ENCODE measurements around the gene TRAF2.

Gene TRAF2

DNA sequence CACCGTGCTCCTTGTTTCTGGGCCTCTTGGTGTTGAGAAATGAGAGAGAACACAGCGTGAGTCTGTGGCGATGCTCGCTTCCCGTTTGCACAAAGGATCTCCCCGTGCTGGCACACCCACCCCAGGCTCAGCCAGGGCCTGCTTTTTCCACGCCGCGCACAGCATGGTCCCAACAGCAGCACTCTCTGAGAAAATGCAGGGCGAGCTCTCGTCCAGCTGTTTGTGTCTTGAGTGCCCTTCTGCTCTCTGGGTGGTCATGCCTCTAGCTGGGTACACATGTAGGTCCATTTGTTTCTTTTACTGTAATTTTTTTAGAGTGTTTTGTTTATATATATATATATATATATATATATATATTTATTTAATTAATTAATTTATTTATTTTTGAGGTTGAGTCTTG is 31.6 kb downstream of the TRAF2 start:
- no peak for DNase-seq

DNA sequence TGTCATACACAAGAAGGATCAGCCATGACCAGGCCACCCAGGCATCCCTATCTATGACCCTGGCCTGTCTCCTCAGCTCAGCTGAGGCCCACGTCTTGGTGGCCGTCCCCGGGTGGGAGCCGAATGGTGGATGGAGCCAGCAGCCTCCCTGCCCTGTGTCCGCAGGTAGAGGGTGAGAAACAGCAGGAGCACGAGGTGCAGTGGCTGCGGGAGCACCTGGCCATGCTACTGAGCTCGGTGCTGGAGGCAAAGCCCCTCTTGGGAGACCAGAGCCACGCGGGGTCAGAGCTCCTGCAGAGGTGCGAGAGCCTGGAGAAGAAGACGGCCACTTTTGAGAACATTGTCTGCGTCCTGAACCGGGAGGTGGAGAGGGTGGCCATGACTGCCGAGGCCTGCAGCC is 33.8 kb downstream of the TRAF2 start:
- DNase-seq: no peak

DNA sequence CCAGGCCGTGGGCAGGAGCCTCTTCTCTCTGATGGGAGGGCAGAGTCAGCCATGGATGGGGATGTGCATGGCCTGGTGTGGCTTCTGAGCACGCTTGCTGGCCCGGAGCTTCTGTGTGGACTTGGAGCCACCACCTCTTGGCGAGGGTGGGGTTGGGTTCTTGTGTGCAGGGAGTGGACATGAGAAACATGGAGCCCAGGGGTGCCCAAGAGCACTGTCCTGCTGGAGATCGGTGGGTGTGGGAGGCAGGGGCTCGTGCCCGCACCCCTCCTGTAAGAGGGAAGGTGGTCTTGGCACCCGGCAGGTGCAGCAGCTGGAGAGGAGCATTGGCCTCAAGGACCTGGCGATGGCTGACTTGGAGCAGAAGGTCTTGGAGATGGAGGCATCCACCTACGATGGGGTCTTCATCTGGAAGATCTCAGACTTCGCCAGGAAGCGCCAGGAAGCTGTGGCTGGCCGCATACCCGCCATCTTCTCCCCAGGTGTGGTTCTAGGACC is 34.5 kb downstream of the TRAF2 start:
- no peak for DNase-seq

DNA sequence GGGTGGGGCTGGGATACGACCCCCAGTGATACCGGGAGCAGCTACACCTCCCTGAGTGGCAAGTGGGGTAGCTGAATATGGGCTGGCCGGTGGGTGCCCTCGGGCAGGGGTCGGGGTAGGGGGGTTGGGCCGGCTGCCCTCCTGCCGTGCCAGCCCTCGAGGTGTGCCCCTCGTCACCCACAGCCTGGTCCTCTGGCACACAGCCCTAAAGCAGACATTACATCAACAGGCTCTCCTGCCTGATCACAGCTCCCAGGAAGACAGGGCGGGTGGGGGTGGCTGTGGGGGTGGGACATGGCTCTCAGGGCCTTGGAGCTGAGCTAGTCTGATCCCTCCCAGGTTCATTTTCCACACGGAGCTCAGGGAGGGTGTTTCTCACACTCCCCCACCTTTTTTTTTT is 35.0 kb downstream of the TRAF2 start:
- DNase-seq: no peak

DNA sequence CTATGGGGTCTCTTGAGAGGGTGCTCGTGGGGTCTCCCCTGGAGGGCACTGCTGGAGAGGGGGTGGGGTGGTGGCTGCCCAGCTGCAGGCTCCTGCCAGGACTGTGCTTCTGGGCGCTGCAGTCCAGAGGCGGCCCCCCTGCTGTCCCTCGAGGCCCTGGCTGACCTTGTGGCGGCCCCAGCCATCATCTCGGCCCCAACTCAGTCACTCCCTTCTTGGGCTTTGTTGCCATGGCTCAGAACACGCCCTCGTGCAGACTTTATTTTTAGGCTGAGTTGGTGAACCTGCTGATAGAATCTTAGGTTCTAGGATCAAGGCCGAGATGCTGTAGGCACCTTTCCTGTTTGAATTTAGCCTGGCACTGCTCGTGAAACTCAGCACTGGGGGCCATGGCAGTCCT is 35.4 kb downstream of the TRAF2 start:
- DNase-seq: no peak

DNA sequence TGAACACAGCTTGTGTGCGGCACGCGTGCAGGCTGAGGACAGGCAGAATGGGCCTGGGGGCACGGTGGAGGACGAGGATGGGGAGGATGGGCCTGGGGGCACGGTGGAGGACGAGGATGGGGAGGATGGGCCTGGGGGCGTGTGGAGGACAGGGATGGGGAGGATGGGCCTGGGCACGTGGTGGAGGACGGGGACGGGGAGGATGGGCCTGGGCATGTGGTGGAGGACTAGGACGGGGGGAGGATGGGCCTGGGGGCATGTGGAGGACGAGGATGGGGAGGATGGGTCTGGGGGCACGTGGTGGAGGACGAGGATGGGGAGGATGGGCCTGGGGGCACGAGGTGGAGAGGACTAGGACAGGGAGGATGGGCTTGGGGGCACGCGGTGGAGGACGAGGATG is 36.2 kb downstream of the TRAF2 start:
- DNase-seq: no peak

DNA sequence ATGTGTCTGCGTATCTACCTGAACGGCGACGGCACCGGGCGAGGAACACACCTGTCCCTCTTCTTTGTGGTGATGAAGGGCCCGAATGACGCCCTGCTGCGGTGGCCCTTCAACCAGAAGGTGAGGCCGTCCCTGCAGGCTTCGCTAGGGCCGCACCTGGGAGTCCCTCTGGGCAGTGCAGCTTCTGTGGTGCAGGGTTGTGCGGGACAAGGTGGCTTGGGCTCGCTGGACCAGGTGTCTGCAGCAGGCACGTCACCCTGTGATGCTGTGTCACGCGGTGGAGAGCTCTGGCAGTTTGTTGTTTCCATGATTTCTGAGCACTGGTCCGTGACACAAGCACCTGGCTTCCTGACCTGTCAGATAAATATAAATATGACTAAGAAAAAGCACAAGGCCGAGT is 37.6 kb downstream of the TRAF2 start:
- DNase-seq: no peak

DNA sequence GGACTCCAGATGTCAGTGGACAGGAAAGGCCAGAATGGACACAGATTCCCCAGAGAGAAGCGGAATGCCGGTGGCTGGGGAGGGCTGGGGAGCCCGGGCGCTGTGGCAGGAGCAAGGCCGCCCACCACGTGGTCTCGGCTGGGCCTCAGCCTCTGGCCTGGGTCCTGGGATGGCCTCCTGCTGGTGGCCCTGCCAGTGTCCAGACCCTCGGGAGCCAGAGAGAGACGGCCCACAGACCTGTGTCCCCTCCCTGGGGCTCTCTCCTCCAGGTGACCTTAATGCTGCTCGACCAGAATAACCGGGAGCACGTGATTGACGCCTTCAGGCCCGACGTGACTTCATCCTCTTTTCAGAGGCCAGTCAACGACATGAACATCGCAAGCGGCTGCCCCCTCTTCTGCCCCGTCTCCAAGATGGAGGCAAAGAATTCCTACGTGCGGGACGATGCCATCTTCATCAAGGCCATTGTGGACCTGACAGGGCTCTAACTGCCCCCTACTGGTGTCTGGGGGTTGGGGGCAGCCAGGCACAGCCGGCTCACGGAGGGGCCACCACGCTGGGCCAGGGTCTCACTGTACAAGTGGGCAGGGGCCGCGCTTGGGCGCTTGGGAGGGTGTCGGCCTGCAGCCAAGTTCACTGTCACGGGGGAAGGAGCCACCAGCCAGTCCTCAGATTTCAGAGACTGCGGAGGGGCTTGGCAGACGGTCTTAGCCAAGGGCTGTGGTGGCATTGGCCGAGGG is 39.3 kb downstream of the TRAF2 start:
- no peak for DNase-seq

DNA sequence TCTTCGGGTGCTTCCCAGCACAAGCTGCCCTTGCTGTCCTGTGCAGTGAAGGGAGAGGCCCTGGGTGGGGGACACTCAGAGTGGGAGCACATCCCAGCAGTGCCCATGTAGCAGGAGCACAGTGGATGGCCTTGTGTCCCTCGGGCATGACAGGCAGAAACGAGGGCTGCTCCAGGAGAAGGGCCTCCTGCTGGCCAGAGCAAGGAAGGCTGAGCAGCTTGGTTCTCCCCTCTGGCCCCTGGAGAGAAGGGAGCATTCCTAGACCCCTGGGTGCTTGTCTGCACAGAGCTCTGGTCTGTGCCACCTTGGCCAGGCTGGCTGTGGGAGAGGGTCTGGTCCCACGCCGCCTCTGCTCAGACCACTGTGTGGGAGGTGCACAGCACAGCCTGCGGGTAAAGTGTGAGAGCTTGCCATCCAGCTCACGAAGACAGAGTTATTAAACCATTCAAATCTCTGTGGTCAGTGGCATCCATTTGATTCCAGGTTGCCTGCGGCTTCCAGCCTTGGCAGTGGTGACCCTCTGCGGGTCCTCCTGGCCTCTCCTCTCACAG is 39.9 kb downstream of the TRAF2 start:
- no peak for DNase-seq

DNA sequence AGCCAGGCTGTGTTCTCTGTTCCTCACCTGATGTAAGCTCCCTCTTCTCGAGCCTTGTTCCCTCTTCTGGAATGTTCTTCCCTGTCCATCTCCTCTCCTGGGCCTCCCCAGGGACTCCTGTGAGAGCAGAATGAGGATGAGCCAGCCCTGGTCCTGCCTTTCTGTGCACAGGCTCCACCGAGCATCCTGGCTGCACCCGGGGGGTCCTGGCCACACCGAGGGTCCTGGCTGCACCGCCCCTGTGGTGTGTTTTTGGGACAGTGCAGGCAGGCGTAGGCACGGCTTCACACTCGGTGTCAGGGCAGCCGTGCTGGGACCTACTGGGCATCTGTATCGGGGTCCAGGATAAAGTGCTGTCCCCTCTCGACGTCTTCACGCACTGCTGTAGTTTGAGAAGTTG is 40.4 kb downstream of the TRAF2 start:
- no peak for DNase-seq

DNA sequence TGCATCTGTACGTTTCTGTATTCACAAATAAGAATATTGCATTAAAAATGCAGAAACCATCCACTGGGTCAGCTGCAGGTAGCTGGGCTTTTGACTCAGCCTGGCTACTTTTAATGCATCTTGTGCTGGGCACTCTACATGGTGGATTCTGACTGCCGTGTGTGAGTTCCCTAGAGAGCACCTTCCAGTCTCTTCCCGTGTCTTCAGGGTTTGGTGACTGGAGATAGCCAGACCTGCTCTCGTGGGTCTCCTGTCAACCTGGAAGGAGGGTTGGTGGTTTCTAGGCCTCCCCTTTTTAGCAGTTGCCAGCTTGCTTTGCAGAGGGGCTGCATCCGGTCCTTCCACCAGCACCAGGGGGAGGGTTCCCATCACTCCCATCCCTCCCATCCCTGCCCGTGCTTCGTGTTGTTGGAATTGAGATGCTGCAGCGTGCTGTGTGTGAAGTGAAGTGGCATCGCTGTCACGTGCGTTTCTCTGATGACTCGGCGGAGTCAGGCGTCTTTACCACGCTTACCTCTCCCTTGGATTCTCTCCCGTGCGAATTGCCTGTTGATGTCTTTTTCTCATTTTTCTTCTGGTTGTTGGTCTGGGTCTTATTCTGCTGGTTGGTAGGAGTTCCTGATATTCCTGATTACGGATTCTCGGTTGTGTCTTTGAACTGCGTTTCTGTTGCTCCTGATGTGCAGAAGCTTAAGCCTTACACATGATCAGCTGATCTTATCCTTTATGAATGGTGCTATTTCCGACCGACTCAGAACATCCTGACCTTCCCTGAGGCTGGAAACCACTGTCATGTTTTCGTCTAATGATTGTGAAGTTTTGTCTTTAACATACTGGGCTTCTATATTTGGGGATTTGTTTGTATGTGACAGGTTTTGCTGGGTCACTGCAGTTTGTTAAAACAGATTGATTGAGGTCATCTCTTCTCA is 41.3 kb downstream of the TRAF2 start:
- DNase-seq: no peak

DNA sequence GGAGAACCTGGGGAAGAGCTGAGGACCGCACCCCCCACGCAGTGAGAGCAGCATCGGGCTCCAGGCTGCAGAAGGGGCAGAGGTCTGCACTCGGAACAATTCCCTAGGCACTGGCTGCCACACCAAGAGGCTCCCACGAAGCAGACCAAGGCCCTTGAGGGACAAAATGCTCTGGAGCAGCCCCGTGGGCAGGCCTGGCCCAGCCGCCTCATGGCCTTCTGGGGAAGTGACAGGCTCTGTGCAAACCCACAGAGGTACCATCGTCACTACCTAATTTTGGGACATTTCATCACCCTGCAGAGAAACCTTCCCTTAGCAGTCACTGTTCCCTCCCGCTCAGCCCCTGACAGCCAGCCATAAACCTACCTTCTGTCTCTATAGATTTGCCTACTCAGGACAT is 42.3 kb downstream of the TRAF2 start:
- DNase-seq: no peak

DNA sequence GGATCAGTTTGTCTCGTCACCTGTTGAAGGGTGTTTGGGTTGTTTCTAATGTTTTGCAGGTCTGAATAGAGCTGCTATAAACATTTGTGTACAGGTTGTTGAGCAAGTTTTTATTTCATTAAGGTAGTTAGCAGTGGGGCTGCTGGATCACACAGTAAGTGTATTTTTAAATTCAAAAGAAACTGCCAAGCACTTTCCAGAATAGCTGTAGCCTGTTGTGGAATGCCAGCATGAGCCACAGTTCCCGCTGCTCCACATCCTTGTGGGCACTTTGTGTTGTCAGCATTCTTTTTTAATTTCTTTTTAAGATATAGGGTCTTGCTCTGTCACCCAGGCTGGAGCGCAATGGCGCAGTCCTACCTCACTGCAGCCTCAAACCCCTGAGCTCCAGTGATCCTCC is 43.7 kb downstream of the TRAF2 start:
- DNase-seq: no peak

DNA sequence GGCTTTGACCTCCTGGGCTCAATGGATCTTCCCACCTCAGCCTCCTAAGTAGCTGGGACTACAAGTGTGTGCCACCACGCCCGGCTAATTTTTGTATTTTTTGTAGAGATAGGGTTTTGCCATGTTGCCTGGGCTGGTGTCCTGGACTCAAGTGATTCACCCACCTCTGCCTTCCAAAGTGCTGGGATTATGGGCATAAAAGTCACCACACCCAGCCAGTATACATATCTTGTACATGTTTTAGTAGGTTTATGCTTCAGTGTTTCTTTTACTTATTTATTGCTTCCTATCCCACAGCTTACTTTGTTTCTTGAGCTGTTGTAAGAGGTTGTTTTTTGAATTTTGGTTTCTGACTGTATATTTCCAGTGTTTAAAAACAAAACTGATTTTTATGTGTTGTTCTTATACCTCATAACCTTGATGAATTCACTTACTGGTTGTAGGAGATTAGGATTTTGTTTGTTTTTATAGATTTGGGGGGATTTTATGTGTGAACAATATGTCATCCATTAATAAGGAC is 45.4 kb downstream of the TRAF2 start:
- no peak for DNase-seq

DNA sequence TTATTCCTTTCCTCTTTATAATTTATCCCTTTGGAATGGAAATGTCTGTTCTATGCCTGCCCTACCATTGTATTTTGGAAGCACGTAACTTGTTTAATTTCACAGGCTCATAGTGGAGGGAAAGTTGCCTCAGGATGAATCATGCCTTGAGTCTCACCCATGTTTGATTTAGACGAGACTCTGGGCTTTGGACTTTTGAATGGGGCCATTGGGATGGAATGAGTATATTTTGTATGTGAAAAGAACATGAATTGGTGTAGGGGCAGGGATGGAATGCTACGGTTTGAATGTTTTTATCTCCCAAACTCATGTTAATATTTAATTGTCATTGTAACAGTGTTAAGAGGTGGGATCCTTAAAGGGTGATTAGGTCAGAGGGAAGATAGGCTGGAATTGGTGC is 48.0 kb downstream of the TRAF2 start:
- no peak for DNase-seq

DNA sequence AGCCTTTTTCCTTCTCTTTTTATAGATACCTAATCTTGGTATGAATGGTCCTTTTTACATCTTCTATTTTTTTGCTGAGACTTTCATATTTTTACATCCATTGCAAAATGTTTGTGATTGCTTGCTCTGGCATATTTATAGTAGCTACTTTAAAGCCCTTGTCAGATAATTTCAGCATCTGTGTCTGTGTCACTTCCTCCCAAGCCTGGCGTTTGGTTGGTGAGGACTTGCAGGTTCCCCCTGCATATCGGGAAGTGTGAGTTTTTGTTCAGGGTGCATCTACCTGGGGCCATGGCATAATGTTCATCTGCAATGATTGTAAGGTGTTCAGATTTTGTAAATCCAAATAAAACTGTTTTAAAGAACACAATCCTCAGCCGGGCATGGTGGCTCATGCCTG is 49.3 kb downstream of the TRAF2 start:
- no peak for DNase-seq

DNA sequence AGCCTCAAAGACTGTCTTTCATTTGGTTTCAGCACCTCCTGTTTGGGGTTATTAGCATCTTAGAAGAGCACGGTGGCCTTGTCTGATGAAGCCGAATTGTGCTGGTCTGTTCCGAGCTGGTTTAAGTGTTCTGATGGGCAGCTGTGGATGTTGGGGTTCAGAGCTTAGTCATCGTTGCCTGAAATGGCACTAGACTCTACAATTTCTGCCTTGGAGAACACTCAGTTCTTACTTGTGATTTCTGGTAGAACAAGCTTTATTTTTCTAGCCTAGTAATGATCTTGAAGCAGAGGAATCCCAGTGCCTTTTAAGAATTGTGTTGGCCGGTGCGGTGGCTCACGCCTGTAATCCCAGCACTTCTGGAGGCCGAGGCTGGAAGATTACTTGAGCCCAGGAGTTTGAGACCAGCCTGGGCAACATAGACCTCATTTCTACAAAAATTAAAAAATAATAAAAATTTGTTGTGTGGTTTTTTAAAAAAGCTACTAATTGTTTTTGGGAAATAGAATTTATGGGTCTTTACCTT is 50.4 kb downstream of the TRAF2 start:
- no peak for DNase-seq

DNA sequence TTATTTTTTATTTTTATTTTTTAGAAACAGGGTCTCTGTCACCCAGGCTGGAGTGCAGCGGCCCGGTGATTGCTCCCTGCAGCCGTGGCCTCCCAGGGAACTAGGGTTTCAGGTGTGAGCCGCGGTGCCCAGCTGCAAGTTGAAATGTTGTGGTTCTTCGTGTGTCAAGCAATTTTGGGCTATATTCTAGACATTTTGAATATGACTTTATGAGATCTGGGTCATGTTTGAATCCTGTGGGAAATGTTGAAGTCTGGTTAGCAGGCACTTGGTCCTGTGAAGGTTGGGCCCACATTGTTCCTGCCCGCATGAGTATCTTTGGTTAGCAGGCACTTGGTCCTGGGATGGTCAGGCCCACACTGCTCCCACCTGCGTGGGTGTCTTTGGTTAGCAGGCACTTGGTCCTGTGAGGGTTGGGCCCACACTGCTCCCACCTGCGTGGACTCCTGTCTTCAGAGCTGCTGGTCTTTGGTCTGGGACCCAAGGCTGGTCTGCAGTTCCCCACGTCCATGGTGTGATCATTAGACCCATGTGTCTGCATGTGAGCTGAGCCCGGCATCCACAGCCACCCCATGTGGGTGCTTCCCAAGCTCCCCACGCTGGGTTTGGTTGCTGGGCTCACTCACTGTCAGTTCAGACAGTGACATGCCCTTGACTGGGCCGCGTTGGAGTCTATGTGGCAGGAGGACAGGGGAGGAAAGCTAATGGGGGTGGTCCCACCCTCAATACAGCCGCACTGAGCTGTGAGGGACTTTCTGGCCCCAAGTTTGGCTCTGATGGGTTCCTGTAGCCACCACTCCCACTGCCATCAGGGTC is 51.1 kb downstream of the TRAF2 start:
- DNase-seq: no peak

DNA sequence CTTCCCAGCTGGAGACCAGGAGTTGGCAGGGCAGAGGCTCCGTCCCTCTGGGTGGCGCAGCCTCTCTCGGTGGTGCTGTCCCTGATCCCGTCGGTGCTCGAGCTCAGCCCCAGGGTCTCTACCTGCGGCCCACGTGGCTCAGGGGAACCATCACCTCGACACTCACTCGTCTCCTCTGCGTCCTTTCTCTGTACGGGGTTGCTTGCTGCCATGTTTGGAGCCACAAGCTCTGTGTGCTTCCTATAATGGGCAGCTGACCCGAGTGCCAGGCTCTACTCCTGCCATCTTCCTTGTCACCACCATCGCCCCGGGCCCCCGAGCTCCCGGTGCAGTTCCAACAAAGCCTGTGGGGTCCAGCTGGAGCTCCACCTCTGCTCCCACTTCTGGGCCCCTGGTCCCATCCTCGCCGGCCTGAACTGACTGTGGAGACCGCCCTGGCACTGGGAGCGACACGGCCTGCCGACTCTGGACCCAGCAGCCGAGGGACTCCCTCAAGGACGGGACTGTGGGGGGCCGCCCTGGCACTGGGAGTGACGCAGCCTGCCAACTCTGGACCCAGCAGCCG is 53.2 kb downstream of the TRAF2 start:
- DNase-seq: no peak

DNA sequence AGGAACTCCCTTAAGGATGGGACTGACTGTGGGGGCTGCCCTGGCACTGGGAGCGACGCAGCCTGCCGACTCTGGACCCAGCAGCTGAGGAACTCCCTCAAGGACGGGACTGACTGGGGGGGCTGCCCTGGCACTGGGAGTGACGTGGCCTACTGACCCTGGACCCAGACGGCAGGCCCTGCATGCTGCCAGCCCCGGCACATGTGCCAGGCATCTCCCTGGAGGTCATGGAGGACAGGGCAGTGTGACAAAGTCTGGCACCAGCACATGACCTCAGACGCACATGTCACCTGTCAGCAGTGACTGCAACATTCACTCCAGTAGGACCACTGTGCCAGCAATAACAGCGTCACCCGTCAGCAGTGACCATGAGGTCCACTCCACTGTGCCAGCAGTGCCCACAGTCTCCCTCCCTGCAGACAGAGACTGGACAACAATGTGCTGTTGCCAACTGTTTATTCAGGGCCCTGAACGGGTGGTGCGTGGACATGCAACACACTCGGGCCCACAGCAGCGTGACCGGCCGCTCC is 53.7 kb downstream of the TRAF2 start:
- DNase-seq: no peak

DNA sequence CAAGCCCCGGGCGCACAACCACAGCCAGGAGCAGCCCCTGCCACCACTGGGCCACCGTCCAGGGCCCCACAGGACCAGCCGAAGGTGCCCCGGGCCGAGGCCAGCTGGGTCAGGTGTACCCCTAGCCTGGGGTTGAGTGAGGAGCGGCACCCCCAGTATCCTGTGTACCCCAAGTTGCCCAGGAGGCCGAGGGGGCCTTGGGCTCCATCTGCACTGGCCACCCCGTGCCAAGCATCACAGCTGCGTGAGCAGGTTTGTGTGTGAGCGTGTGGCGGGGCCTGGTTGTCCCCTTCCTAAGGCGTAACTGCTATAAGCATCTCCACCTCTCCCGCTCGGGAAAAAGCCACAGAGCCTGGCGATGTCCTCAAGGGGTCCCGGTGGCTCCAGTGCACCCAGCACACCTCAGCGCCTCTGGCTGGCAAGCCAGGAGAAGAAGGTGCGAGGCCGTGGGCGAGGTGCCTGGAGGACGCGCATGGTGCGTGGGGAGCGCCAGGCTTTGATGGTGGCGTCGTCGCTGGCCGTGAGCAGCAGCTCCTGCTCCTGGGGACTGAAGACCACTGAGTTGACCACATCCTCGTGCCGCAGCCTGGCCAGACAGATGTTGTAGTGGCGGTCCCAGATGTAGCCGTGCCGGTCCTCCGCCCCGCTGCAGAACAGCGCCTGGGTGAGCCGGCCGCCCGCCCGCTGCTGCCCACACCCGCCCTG is 54.4 kb downstream of the TRAF2 start:
- DNase-seq: no peak
